Stimulated activated CD4-positive, alpha-beta T cell treated with anti-CD3 and anti-CD28 coated beads, Interleukin-1b, Interleukin-23, amount 100 ng/mL, for 48 hours (primary cell): ENCODE measurements around the gene TTLL9.

ENCODE experiments used
- DNase-seq: peaks from one replicate; pipeline ENCODE4 v3.0.0-alpha.2; 2020

TTLL9 gene

DNA sequence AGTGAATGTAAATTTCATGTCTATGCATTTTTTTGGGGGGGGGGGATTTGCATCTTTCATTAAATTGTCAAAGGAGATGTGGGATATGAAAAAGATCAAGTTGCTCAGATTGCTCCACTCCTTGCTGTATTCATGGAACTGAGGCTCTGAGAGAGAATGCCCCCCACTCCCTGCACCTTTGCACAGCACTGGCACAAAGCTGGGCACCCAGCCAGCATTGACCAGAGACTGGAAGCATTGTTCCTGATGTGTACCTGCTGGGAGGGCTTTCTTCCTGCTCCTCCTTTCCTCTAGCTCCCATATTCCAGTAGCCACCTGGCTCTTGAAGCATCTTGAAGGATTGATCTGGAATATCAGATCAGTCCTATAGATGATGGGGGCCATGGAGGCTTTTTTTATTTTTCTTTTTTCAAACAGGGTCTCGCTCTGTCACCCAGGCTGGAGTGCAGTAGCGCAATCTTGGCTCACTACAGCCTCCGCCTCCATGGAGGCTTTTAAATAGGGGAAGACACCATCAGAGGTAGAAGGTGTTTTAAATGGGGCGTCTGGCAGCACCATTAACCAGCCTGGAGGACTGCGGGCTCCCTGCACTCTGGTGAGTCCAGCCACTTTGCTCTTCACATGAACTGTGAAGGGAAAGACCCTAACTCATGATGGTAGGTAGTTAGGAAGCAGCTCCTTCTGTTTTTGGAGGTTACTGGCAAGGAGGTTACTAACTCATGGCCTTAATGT, 11.0 kb upstream of the TTLL9 start:
- no peak for DNase-seq

- no peak for DNase-seq
Observed at GRCh38 chr20:31859998-31860380, 10.4 kb upstream of the TTLL9 start.

GRCh38 chr20:31860390-31861134, 9.9 kb upstream of the TTLL9 start:
- DNase-seq, result no peak

- no peak for DNase-seq
Observed at GRCh38 chr20:31861135-31861384, 9.4 kb upstream of the TTLL9 start.

- peak; percentile 67 for DNase-seq
Observed at GRCh38 chr20:31861385-31862156, 8.9 kb upstream of the TTLL9 start.

DNA sequence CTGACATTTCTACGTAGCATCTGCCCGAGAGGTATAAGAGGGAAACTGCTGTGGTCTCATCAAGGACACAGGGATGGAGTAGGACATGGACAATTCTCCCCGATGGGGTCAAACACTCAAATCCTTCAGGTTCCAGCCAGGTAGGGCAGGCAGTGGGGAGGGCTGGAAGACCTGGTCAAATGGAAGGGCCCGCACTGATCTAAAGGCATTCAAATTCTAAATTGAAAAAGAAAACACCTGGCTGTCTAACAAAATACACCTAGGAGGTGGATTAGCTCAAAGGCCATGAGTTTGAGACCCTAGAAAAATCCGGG, 8.3 kb upstream of the TTLL9 start:
- no peak for DNase-seq

DNA sequence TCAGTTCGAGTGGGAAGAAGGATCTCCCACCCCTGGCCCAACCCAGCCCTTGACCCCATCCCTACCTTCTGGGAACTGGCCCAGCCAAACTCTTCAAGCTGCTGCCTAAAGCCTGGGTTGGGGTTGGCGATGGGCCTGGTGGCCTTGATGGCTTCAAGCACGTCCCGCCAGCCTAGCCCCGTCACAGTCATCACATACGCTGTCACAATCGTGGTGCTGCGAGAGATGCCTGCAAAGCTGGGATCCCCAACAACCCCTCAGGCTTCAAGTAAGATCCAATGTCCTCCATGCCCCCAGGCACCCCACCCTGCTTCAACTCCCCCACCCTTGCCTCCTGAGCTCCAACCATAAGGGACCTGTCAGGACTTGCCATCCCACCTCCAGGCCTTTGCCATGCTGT, 7.9 kb upstream of the TTLL9 start:
- no peak for DNase-seq

GRCh38 chr20:31863296-31864085, 6.9 kb upstream of the TTLL9 start:
- no peak for DNase-seq

- DNase-seq, result no peak
Observed at GRCh38 chr20:31864521-31865400, 5.7 kb upstream of the TTLL9 start.

GRCh38 chr20:31866221-31866620, 4.2 kb upstream of the TTLL9 start:
- DNase-seq, result no peak

DNA sequence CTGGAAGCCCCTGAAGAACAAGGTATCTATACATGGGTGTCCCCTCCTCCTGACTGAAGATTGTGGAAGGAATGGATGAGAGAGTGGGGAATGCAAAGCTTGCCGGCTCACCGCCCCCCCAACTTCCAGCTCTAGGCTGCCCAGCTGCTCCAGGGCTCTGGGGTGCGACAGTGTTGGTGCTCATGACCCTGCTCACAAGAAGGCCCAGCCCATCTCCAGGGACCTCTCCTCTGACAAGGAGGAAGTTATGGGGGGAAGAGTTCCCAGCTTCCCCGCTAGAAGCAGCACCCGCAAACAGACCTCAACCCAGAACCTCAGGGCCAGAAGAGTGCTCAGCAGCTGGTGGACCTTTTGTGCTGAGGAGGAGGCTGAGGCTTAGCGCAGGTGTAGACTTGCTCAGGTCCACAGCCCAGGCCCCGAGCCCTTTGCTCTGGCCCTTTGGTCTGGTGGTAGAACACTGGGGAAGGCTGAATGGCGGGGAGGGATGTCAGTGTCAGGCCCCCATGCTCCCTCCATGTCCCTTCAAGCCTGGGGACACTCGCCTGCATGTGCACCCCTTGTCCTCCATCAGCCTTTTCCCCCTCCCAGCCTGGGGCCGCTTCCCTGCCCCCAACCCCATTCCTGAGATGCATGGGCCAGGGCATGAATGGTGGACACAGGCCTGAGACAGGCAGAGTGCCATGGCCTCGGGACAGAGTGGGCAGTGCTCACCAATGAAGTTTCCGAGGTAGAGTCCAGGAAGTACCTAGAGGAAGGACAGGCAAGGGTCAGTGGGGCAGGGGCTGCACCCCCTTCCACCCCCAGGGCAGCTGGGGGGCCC, 1.4 kb upstream of the TTLL9 start:
- DNase-seq, result no peak

GRCh38 chr20:31869673-31869941, 827 bp upstream of the TTLL9 start:
- DNase-seq, result no peak

DNA sequence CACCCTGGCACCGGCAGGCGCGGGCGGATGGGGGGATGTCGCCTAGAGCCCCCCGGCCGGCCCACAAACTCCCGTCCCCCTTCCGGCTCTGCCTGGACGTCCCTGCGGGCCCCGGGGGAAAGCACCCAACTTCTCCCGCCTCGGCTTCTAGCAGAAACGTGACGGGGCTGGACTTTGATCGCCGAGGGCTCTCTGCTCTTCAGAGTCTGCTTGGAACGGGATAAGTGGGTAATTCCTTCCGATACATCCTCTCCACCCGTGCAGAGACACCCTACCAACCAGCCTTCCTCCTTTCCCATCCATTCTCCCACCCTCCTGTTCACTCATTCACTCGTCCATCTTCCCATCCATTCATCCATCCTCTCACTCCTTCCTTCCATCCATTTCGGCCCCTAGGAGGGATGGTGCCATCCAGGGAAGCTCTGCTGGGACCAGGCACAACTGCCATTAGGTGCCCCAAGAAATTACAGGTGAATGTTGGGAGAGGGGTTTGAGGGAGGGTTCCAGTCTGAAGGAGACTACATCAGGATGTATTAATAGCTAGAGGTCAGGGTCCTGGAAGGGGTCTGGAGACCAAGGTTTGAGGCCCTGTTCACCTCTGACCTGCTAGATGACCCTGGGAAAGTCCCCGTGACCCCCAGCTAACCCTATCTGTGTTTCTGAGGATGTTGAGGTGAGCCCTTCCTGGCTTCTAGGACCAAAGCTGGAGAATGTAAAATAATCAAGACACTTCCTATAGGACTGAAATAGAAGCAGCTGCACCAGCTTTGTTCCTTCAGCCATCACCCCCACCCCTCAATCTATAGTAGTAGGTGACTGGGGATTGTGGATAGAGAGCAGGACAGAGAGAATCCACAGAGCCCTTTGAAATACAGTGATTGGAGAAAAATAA, 538 bp downstream of the TTLL9 start:
- no peak for DNase-seq

GRCh38 chr20:31871618-31871954, 1.2 kb downstream of the TTLL9 start:
- DNase-seq, result no peak

DNA sequence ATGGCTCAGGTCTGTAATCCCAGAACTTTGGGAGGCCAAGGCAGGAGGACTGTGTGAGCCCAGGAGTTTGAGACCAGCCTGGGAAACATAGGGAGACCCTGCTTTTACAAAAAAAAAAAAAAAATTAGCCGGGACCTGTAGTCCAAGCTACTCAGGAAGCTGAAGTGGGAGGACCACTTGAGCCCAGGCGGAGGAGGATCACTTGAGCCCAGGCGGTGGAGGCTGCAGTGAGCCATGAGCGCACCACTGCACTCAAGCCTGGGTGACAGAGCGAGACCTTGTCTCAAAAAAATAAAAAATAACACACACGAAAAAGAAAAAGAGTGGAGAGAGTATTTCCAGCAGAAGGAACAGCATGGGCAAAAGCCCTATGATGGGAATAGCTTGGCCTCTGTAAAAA, 2.0 kb downstream of the TTLL9 start:
- no peak for DNase-seq

- no peak for DNase-seq
Observed at GRCh38 chr20:31875671-31876070, 5.2 kb downstream of the TTLL9 start.

- no peak for DNase-seq
Observed at GRCh38 chr20:31877684-31878083, 7.2 kb downstream of the TTLL9 start.

DNA sequence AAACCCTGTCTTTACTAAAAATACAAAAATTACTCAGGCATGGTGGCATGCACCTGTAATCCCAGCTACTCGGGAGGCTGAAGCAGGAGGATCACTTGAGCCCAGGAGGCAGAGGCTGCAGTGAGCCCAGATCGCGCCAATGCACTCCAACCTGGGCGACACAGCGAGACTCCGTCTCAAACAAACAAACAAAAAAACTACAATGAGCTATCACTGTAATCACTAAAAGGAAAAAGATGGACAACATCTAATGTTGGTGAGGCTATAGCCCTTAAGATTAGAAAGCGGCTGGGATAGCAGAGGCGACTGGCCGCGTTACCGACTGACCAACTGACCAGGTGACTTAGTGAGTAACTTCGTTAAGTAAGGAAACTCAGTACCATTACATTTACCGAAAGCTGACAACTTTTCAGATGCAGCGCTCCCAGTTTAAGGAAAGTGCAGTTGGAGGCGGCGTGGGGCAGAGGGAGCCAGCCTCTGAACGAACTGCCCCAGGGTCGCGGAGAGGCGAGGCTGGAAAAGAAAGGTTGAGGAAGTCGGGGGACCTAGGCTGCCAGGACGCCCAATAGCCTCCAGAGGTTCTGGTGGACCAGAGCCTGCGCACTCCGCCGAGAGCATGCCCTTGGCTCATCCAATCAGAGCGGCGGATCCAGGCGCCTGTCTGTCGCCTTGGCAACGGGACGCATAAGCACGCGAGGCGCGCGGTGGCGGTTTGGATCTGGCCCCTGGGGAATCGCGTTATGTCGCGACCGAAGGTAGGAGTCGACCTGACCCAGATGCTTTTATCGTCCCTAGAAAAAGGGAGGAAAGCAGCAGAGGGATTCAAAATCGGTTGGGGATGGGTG, 8.9 kb downstream of the TTLL9 start:
- DNase-seq, result peak; percentile 86

GRCh38 chr20:31881945-31882344, 11.5 kb downstream of the TTLL9 start:
- DNase-seq, result no peak

DNA sequence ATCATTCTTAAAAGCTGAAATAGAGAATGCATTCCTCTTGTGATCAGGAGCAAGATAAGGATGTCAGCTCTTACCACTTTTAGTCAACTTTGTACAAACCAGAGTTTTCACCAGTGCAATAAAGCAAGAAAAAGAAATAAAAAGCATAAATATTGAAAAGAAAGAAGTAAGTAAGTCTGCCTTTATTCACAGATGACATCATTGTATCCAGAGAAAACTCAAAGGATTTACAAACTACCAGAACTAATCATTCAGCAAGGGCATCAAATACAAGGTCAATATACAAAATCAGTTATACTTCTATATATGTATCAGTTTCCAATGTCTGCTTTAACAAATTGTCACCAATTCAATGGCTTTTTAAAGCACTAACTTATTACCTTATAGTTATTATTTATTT, 13.4 kb downstream of the TTLL9 start:
- no peak for DNase-seq
